DND-41 (cell line): Measurements from ENCODE around the gene PAQR4.

Experiments used
- ATAC-seq: fragments of 200-7000 bp; cut with Tn5 transposase; 3 replicates; pipeline ENCODE4 v1.9.1; 2021; ENCODE audit warnings: low read depth; ENCODE audit not compliant: insufficient read depth
- DNase-seq: peaks from one replicate; pipeline ENCODE4 v3.0.0-alpha.2; 2020
- H2AFZ ChIP-seq: 2 replicates; pipeline ENCODE4 v1.6.0; 2012; ENCODE audit warnings: low read depth, low read length
- H3K27ac ChIP-seq: 2 replicates; pipeline ENCODE4 v1.5.1; 2012; ENCODE audit warnings: low read length, inconsistent platforms
- H3K27me3 ChIP-seq: fragments of 200-600 bp; sonication (generic); 2 replicates; pipeline ENCODE4 v1.6.0; 2012; ENCODE audit warnings: low read length, mild to moderate bottlenecking, inconsistent platforms; ENCODE audit not compliant: insufficient read depth, poor library complexity
- H3K36me3 ChIP-seq: 2 replicates; pipeline ENCODE4 v1.5.1; 2012; ENCODE audit warnings: low read length, inconsistent platforms; ENCODE audit not compliant: insufficient read depth
- H3K4me1 ChIP-seq: 2 replicates; pipeline ENCODE4 v1.5.1; 2012; ENCODE audit warnings: mild to moderate bottlenecking, low read length; ENCODE audit not compliant: insufficient read depth
- H3K4me2 ChIP-seq: 2 replicates; pipeline ENCODE4 v1.6.0; 2012; ENCODE audit warnings: mild to moderate bottlenecking, moderate library complexity, low read length, inconsistent platforms; ENCODE audit not compliant: insufficient read depth
- H3K4me3 ChIP-seq, 2 experiments: fragments of 200-600 bp in 1 of 2; shearing (Covaris generic) in 1 of 2; 2 replicates each; pipeline ENCODE4 v1.5.1; 2012 to 2016; ENCODE audit warnings: inconsistent platforms in 2 of 2, low read length in 2 of 2, mild to moderate bottlenecking in 2 of 2, low read depth in 1 of 2, moderate library complexity in 1 of 2
- H3K79me2 ChIP-seq: 2 replicates; pipeline ENCODE4 v1.6.0; 2012; ENCODE audit warnings: low read length, inconsistent platforms; ENCODE audit not compliant: insufficient read depth
- H3K9ac ChIP-seq: 2 replicates; pipeline ENCODE4 v1.6.0; 2012; ENCODE audit warnings: low read depth, mild to moderate bottlenecking, inconsistent platforms, low read length, moderate library complexity
- H3K9me3 ChIP-seq: 2 replicates; pipeline ENCODE4 v1.5.1; 2012; ENCODE audit warnings: low read length, moderate library complexity, mild to moderate bottlenecking, inconsistent platforms; ENCODE audit not compliant: insufficient read depth, severe bottlenecking
- H4K20me1 ChIP-seq: 2 replicates; pipeline ENCODE4 v1.6.0; 2012; ENCODE audit warnings: low read length; ENCODE audit not compliant: insufficient read depth
- EZH2 ChIP-seq: IDR thresholded peaks from 3 replicates; pipeline ENCODE4 v1.6.1; 2012; ENCODE audit warnings: borderline replicate concordance, low read depth, mild to moderate bottlenecking, moderate library complexity, low read length, inconsistent platforms; ENCODE audit not compliant: severe bottlenecking
- TF ChIP-seq, protein P1 (sequence below): IDR thresholded peaks from 2 replicates; pipeline ENCODE4 v1.5.1; 2012; ENCODE audit warnings: borderline replicate concordance, low read length, moderate library complexity, mild to moderate bottlenecking; ENCODE audit not compliant: poor library complexity, severe bottlenecking; ENCODE audit errors: extremely low read depth

The PAQR4 gene

DNA sequence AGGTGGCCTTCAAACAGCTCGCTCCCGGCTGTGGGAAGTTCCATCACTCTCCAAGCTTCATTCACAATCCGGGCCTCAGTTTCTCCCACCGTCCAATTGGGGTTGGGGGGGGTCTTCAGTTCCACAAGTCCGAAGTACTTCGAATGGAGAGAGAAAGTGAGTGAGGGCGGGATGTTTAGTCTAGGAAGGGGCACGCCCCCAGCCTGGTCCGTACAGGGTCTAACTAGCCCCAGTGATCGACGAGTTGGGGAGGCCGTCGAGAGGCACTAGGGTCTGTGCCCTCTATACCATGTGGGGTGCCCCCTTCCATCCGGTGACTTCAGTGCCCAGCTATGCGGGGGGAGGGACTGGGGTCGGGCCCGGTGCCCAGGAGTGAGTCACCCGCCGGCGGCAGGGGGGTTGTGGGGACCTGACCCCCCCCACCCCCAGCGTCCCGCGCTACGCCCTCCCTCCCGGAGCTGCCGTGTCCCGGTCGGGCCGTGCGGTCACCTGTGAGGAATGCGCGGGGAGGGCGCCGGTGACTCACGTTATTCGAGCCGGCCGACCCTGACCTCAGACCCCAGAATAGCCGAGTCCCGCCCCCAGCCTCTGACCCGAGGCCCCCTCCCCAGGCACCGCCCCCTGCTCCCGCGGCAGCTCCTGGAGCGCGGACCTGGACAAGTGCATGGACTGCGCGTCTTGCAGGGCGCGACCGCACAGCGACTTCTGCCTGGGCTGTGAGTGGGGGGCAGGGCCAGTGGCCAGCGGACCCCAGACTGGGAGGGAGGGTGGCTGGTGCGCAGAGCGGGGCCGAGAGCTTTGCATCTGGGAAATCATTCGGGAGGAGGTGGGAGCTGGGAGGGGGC is 51.7 kb downstream of the PAQR4 start:
- H2AFZ ChIP-seq, result peak overlapping the region; percentile 66
- H3K36me3 ChIP-seq, result peaks cover 6% of the 10 kb centered on the region
- H3K4me1 ChIP-seq, result peaks cover 60% of the 10 kb centered on the region
- peak overlapping the region; percentile 50 for H3K27ac ChIP-seq
- peaks cover 12% of the 10 kb centered on the region for H3K79me2 ChIP-seq
- ATAC-seq (no peak), DNase-seq (no peak)
- H3K4me3 ChIP-seq, result peak overlapping the region; percentile 46 to 61
- TF ChIP-seq, protein P1, sequence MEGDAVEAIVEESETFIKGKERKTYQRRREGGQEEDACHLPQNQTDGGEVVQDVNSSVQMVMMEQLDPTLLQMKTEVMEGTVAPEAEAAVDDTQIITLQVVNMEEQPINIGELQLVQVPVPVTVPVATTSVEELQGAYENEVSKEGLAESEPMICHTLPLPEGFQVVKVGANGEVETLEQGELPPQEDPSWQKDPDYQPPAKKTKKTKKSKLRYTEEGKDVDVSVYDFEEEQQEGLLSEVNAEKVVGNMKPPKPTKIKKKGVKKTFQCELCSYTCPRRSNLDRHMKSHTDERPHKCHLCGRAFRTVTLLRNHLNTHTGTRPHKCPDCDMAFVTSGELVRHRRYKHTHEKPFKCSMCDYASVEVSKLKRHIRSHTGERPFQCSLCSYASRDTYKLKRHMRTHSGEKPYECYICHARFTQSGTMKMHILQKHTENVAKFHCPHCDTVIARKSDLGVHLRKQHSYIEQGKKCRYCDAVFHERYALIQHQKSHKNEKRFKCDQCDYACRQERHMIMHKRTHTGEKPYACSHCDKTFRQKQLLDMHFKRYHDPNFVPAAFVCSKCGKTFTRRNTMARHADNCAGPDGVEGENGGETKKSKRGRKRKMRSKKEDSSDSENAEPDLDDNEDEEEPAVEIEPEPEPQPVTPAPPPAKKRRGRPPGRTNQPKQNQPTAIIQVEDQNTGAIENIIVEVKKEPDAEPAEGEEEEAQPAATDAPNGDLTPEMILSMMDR, result no peak
- no peak for TF ChIP-seq EZH2
- H3K9me3 ChIP-seq, result no peaks in the 10 kb centered on the region
- H3K4me2 ChIP-seq, result peak overlapping the region; percentile 83
- peaks cover 13% of the 10 kb centered on the region for H4K20me1 ChIP-seq
- no peaks in the 10 kb centered on the region for H3K27me3 ChIP-seq
- peak overlapping the region; percentile 64 for H3K9ac ChIP-seq

GRCh38 chr16:3021449-3022207 is 52.5 kb downstream of the PAQR4 start:
- no peaks in the 10 kb centered on the region for H3K9me3 ChIP-seq
- H3K4me2 ChIP-seq, result peak overlapping the region; percentile 83
- DNase-seq, result peak; percentile 46
- peak overlapping the region; percentile 64; the same call in 1 of the 2 replicates for H3K9ac ChIP-seq
- peaks cover 60% of the 10 kb centered on the region for H3K4me1 ChIP-seq
- peaks cover 14% of the 10 kb centered on the region for H3K36me3 ChIP-seq
- peaks cover 16% of the 10 kb centered on the region for H4K20me1 ChIP-seq
- no peak overlapping the region; a peak in 1 of 4 replicates for H3K4me3 ChIP-seq
- no peak overlapping the region for H3K27ac ChIP-seq
- TF ChIP-seq, protein P1, result no peak
- TF ChIP-seq EZH2, result no peak
- no peak overlapping the region for H2AFZ ChIP-seq
- ATAC-seq, result no peak
- H3K27me3 ChIP-seq, result no peaks in the 10 kb centered on the region
- peaks cover 12% of the 10 kb centered on the region for H3K79me2 ChIP-seq

GRCh38 chr16:3022208-3022683 is 53.1 kb downstream of the PAQR4 start:
- Histone ChIP-seq H2AFZ (no peak overlapping the region), H3K27me3 (no peaks in the 10 kb centered on the region), H3K79me2 (peaks cover 12% of the 10 kb centered on the region), H3K9ac (no peak overlapping the region; the same call in 1 of the 2 replicates), H3K9me3 (no peaks in the 10 kb centered on the region), H3K4me1 (peaks cover 60% of the 10 kb centered on the region), H3K36me3 (peaks cover 21% of the 10 kb centered on the region), H3K27ac (0 out of 2 replicates have a peak overlapping the region, but pooled peaks have one; percentile 3), H3K4me3 (peak overlapping the region in 1 of 2 experiments; percentile 67; a peak in 1 of 4 replicates), H4K20me1 (peaks cover 22% of the 10 kb centered on the region), H3K4me2 (peak overlapping the region; percentile 81)
- no peak for ATAC-seq
- peak; percentile 46 for DNase-seq
- TF ChIP-seq, protein P1, result no peak
- no peak for TF ChIP-seq EZH2
